IMR-90 (cell line): ENCODE data around the gene STK33. TPM values are rescaled to one million over a fixed set of nuclear protein-coding genes. Genes with fewer than 3 reads are reported as not detected.

Source experiments
- ATAC-seq: fragments of 200-7000 bp; cut with Tn5 transposase; 2 replicates; pipeline ENCODE4 v1.9.1; 2020; ENCODE audit warnings: low read depth, mild to moderate bottlenecking, moderate library complexity
- BruUV-seq: library from RNA; stranded (reverse); fragments of 400-500 nt; replicated peaks from 2 replicates; lab custom pipeline; 2021; lab: Mats Ljungman, UMichigan
- CTCF ChIA-PET: fragments of 300-600 bp; formaldehyde crosslinking; extraction: SDS; loops from one replicate; lab custom pipeline; 2021; ENCODE audit warnings: antibody characterized with exemption; lab: Yijun Ruan, JAX
- POLR2A ChIA-PET: fragments of 300-600 bp; sonication (Branson Sonifier 250); formaldehyde crosslinking; loops from one replicate; lab custom pipeline; 2022; ENCODE audit warnings: antibody characterized with exemption; ENCODE audit not compliant: unreplicated experiment; lab: Charles Lee
- DNase-seq: peaks from one replicate; pipeline ENCODE4 v3.0.0; 2013
- H2AFZ ChIP-seq: replicated peaks from 2 replicates; pipeline ENCODE3; 2013; ENCODE audit warnings: low read length, mild to moderate bottlenecking; ENCODE audit not compliant: poor library complexity
- H2AK5ac ChIP-seq: 2 replicates; pipeline ENCODE4 v1.6.1; 2013; ENCODE audit warnings: low read depth, low read length, inconsistent platforms
- H2AK9ac ChIP-seq: replicated peaks from 2 replicates; pipeline ENCODE3; 2013; ENCODE audit warnings: mild to moderate bottlenecking, low read depth, low read length, moderate library complexity; ENCODE audit not compliant: poor library complexity
- H2BK120ac ChIP-seq: 2 replicates; pipeline ENCODE4 v1.6.1; 2013; ENCODE audit warnings: low read depth, low read length, inconsistent platforms
- H2BK15ac ChIP-seq: 3 replicates; pipeline ENCODE4 v1.6.1; 2013; ENCODE audit warnings: low read depth, low read length, inconsistent platforms
- H2BK20ac ChIP-seq: 2 replicates; pipeline ENCODE4 v1.6.1; 2013; ENCODE audit warnings: low read depth, mild to moderate bottlenecking, inconsistent platforms, low read length, moderate library complexity
- H2BK5ac ChIP-seq: 2 replicates; pipeline ENCODE4 v1.6.1; 2013; ENCODE audit warnings: mild to moderate bottlenecking, low read depth, low read length, inconsistent platforms; ENCODE audit not compliant: poor library complexity, severe bottlenecking
- H3K14ac ChIP-seq: replicated peaks from 2 replicates; pipeline ENCODE4 v1.6.1; 2013; ENCODE audit warnings: low read depth, low read length, inconsistent platforms
- H3K18ac ChIP-seq: 2 replicates; pipeline ENCODE4 v1.6.1; 2013; ENCODE audit warnings: low read depth, low read length, control low read depth
- H3K23ac ChIP-seq: 2 replicates; pipeline ENCODE4 v1.6.1; 2013; ENCODE audit warnings: low read depth, low read length, inconsistent platforms
- H3K27ac ChIP-seq: 2 replicates; pipeline ENCODE4 v1.5.1; 2013; ENCODE audit warnings: mild to moderate bottlenecking, control low read depth, low read length; ENCODE audit not compliant: insufficient read depth
- H3K27me3 ChIP-seq: 2 replicates; pipeline ENCODE4 v1.6.1; 2013; ENCODE audit warnings: low read length; ENCODE audit not compliant: control insufficient read depth, insufficient read depth
- H3K36me3 ChIP-seq: 2 replicates; pipeline ENCODE4 v1.6.1; 2013; ENCODE audit warnings: low read length, mixed read lengths; ENCODE audit not compliant: control insufficient read depth, insufficient read depth
- H3K4ac ChIP-seq: 2 replicates; pipeline ENCODE4 v1.6.1; 2013; ENCODE audit warnings: low read depth, low read length, inconsistent platforms
- H3K4me1 ChIP-seq: 2 replicates; pipeline ENCODE4 v1.6.1; 2013; ENCODE audit warnings: low read length, mixed read lengths; ENCODE audit not compliant: control insufficient read depth, insufficient read depth
- H3K4me2 ChIP-seq: 2 replicates; pipeline ENCODE4 v1.6.1; 2013; ENCODE audit warnings: low read depth, mild to moderate bottlenecking, control low read depth, low read length, moderate library complexity
- H3K4me3 ChIP-seq: 2 replicates; pipeline ENCODE4 v1.5.1; 2013; ENCODE audit warnings: low read depth, mild to moderate bottlenecking, control low read depth, low read length, moderate library complexity; ENCODE audit not compliant: insufficient read depth
- H3K56ac ChIP-seq: 2 replicates; pipeline ENCODE4 v1.6.1; 2013; ENCODE audit warnings: low read length, inconsistent platforms; ENCODE audit not compliant: insufficient read depth; ENCODE audit errors: extremely low read depth
- H3K79me1 ChIP-seq, 2 experiments: 2 replicates each; pipeline ENCODE4 v1.6.1; 2013; ENCODE audit warnings: low read length in 2 of 2, inconsistent platforms in 1 of 2, low read depth in 1 of 2
- H3K9ac ChIP-seq: 2 replicates; pipeline ENCODE4 v1.6.1; 2013; ENCODE audit warnings: low read depth, low read length, control low read depth
- H3K9me1 ChIP-seq: 2 replicates; pipeline ENCODE4 v1.6.1; 2013; ENCODE audit warnings: low read length, inconsistent platforms; ENCODE audit not compliant: insufficient read depth
- H3K9me3 ChIP-seq: 2 replicates; pipeline ENCODE4 v1.6.1; 2013; ENCODE audit warnings: low read length; ENCODE audit not compliant: control insufficient read depth, insufficient read depth
- H4K20me1 ChIP-seq: 2 replicates; pipeline ENCODE4 v1.6.1; 2013; ENCODE audit warnings: low read length, inconsistent platforms; ENCODE audit not compliant: insufficient read depth
- H4K5ac ChIP-seq: 2 replicates; pipeline ENCODE4 v1.6.1; 2013; ENCODE audit warnings: mild to moderate bottlenecking, low read depth, low read length, control low read depth
- H4K8ac ChIP-seq, 2 experiments: 2 replicates each; pipeline ENCODE4 v1.6.1; 2013; ENCODE audit warnings: low read depth in 2 of 2, low read length in 2 of 2, control low read depth in 1 of 2, inconsistent platforms in 1 of 2
- H4K91ac ChIP-seq: 2 replicates; pipeline ENCODE4 v1.6.1; 2013; ENCODE audit warnings: low read depth, low read length, inconsistent platforms; ENCODE audit not compliant: insufficient read depth
- MAFK ChIP-seq: IDR thresholded peaks from 2 replicates; pipeline ENCODE4 v1.6.1; 2012; ENCODE audit warnings: low read depth, low read length, improper control_type of control experiment
- RCOR1 ChIP-seq: IDR thresholded peaks from 2 replicates; pipeline ENCODE4 v1.6.1; 2012; ENCODE audit warnings: mild to moderate bottlenecking, low read length, improper control_type of control experiment; ENCODE audit not compliant: insufficient replicate concordance
- RFX5 ChIP-seq: IDR thresholded peaks from 2 replicates; pipeline ENCODE4 v1.8.0; 2012; ENCODE audit warnings: low read depth, mild to moderate bottlenecking, low read length, moderate library complexity
- SMC3 ChIP-seq: fragments of 150-350 bp; IDR thresholded peaks from 2 replicates; pipeline ENCODE4 v1.6.1; 2016; ENCODE audit warnings: low read depth, mild to moderate bottlenecking, antibody characterized with exemption, low read length, moderate library complexity
- WGBS, 2 experiments: methylation state at CpG; one replicate each; pipeline versions ENCODE4 v1.1.5 to v1.1.7; 2013; ENCODE audit warnings: missing lambda C conversion rate in 2 of 2; ENCODE audit not compliant: insufficient read length in 1 of 2; ENCODE audit errors: extremely low coverage in 2 of 2; 5-methylcytosine and 5-hydroxymethylcytosine counted together
- dilution Hi-C: fragments of 300-500 bp; cut with HindIII; formaldehyde crosslinking; loops from one replicate; pipeline ENCODE4 v1.14.3; 2018; ENCODE audit warnings: low sequenced_read_pairs; ENCODE audit not compliant: unreplicated experiment
- in situ Hi-C: fragments of 300-500 bp; cut with MboI; formaldehyde crosslinking; loops from 3 replicates; pipeline ENCODE4 v1.14.3; 2019; ENCODE audit warnings: low sequenced_read_pairs, inconsistent platforms, mixed read lengths
- intact Hi-C: fragments of 100-400 bp; cut with micrococcal nuclease; formaldehyde crosslinking; loops from 2 replicates; pipeline ENCODE4 v1.10.0; 2022
- polyA plus RNA-seq, 3 experiments: library from polyadenylated mRNA; depleted of rRNA; stranded (reverse); fragments of >200 nt; gene quantifications; 2 replicates each; pipeline ENCODE4 v1.2.3, GENCODE V29; 2012; ENCODE audit warnings: low replicate concordance in 1 of 3
- total RNA-seq: library from RNA; depleted of rRNA; stranded (reverse); fragments of >200 nt; gene quantifications from 2 replicates; pipeline ENCODE4 v1.2.3, GENCODE V29; 2012
- TF ChIP-seq, protein P1 (sequence below): fragments of 150-350 bp; IDR thresholded peaks from 2 replicates; pipeline ENCODE4 v1.6.1; 2016; ENCODE audit warnings: low read depth, mild to moderate bottlenecking, low read length, moderate library complexity, borderline replicate concordance

The STK33 gene
- total and polyA plus RNA-seq, 2 of the 4 experiments (the other 2 are of a cell fraction): 2.3 to 2.6 TPM

DNA sequence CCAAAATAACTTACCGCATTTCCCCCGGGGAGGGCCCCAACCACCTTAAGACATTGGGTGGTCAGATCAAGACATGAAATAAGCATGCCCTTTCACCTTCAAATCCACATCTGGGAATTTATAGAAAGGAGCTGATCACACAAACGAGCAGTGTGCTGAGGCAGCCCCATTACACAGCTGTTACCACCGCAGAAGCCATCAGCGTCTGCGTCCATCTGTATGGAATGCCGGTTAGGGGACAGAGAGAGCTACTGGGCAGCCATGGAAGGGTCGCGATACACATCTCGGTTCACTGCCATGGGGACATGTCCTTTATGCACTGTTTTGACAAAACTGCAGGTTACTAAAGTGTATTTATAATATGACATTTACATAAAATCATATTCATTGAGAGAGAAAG lies 225.3 kb downstream of the STK33 start:
- H3K36me3 ChIP-seq: no peaks in the 10 kb centered on the region
- H3K9me1 ChIP-seq: no peaks in the 10 kb centered on the region
- no peak overlapping the region for H3K18ac ChIP-seq
- no peaks in the 10 kb centered on the region for H4K20me1 ChIP-seq
- no peak overlapping the region for H4K91ac ChIP-seq
- no peak overlapping the region for H3K56ac ChIP-seq
- POLR2A ChIA-PET: no interaction called here
- peaks cover 3% of the 10 kb centered on the region for H3K27me3 ChIP-seq
- H2BK20ac ChIP-seq: no peak overlapping the region
- no peak for DNase-seq
- no peak for ATAC-seq
- H3K9me3 ChIP-seq: no peaks in the 10 kb centered on the region
- H2BK120ac ChIP-seq: no peak overlapping the region
- no peak overlapping the region for H3K9ac ChIP-seq
- in situ Hi-C loops: no loop called here
- CTCF ChIA-PET: interaction anchor here (0.7 kb wide), 1 partner anchor 19 kb away, joined by 3 read pairs; no protein-coding TSS in a partner anchor
- no peaks in the 10 kb centered on the region for H3K4me1 ChIP-seq
- H3K23ac ChIP-seq: no peak overlapping the region
- no peak overlapping the region for H4K8ac ChIP-seq
- H3K4me2 ChIP-seq: no peak overlapping the region
- no peak overlapping the region for H3K27ac ChIP-seq
- WGBS, 2 experiments: no CpG with 5 or more reads among the region's 10 CpGs
- no peak overlapping the region for H3K14ac ChIP-seq
- no peak overlapping the region for H4K5ac ChIP-seq
- H2AK9ac ChIP-seq: no peak overlapping the region
- no peak overlapping the region for H3K4me3 ChIP-seq
- TF ChIP-seq SMC3: no peak
- TF ChIP-seq, protein P1, sequence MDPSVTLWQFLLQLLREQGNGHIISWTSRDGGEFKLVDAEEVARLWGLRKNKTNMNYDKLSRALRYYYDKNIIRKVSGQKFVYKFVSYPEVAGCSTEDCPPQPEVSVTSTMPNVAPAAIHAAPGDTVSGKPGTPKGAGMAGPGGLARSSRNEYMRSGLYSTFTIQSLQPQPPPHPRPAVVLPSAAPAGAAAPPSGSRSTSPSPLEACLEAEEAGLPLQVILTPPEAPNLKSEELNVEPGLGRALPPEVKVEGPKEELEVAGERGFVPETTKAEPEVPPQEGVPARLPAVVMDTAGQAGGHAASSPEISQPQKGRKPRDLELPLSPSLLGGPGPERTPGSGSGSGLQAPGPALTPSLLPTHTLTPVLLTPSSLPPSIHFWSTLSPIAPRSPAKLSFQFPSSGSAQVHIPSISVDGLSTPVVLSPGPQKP: no peak
- no peak for TF ChIP-seq RFX5
- TF ChIP-seq MAFK: no peak
- TF ChIP-seq RCOR1: no peak
- intact Hi-C loops: no loop called here
- no peak overlapping the region for H3K4ac ChIP-seq
- no peak overlapping the region for H2BK15ac ChIP-seq
- H2AFZ ChIP-seq: no peak overlapping the region
- H2BK5ac ChIP-seq: no peak overlapping the region
- no TSS peak for BruUV-seq
- H2AK5ac ChIP-seq: no peak overlapping the region
- dilution Hi-C loops: no loop called here
- no peaks in the 10 kb centered on the region for H3K79me1 ChIP-seq
